Heart left ventricle (tissue), 16 donors: ENCODE data around the gene NPBWR2. TPM values are rescaled to one million over a fixed set of nuclear protein-coding genes. Genes with fewer than 3 reads are reported as not detected.

Experiments
- ATAC-seq, 4 donors: fragments of 200-7000 bp; cut with Tn5 transposase; one replicate each; pipeline ENCODE4 v1.9.1; 2020 to 2022; ENCODE audit warnings: moderate library complexity in 4 of 4, mild to moderate bottlenecking in 3 of 4, moderate number of reproducible peaks in 1 of 4
- DNase-seq, 5 donors: peaks; one replicate each; pipeline ENCODE4 v3.0.0-alpha.2; 2020
- H3K27ac ChIP-seq, 12 donors: fragments of 200-600 bp; sonication (generic) in 4 of 12; one replicate each; pipeline versions ENCODE4 v1.5.0 to v1.8.0; 2016 to 2022; ENCODE audit warnings: mild to moderate bottlenecking in 2 of 12
- H3K27me3 ChIP-seq, 9 donors: fragments of 200-600 bp; sonication (generic) in 2 of 9; one replicate each; pipeline versions ENCODE4 v1.5.1 to v1.8.0; 2016 to 2022; ENCODE audit warnings: mild to moderate bottlenecking in 3 of 9
- H3K36me3 ChIP-seq, 9 donors: fragments of 200-600 bp; sonication (generic) in 2 of 9; one replicate each; pipeline versions ENCODE4 v1.5.0 to v1.8.0; 2018 to 2022; ENCODE audit warnings: mild to moderate bottlenecking in 2 of 9
- H3K4me1 ChIP-seq, 12 donors: fragments of 200-600 bp; sonication (generic) in 4 of 12; one replicate each; pipeline versions ENCODE4 v1.5.0 to v1.8.0; 2016 to 2022; ENCODE audit warnings: mild to moderate bottlenecking in 3 of 12
- H3K4me3 ChIP-seq, 12 donors: fragments of 200-600 bp; sonication (generic) in 4 of 12; one replicate each; pipeline versions ENCODE4 v1.5.0 to v1.8.0; 2017 to 2022; ENCODE audit warnings: mild to moderate bottlenecking in 9 of 12, moderate library complexity in 4 of 12
- H3K9me3 ChIP-seq, 12 donors: fragments of 200-600 bp; sonication (generic) in 4 of 12; one replicate each; pipeline versions ENCODE4 v1.5.0 to v1.8.0; 2016 to 2022; ENCODE audit warnings: mild to moderate bottlenecking in 1 of 12
- CTCF ChIP-seq, 12 donors: fragments of 200-600 bp; sonication (generic) in 4 of 12; IDR thresholded peaks; one replicate each; pipeline versions ENCODE4 v1.5.0 to v1.8.0; 2018 to 2022; ENCODE audit warnings: antibody characterized with exemption in 12 of 12, mild to moderate bottlenecking in 5 of 12
- POLR2A ChIP-seq, 2 donors: fragments of 450-650 bp; IDR thresholded peaks; one replicate each; pipeline ENCODE4 v1.6.1; 2017; ENCODE audit warnings: antibody characterized with exemption in 2 of 2, mild to moderate bottlenecking in 2 of 2, moderate library complexity in 2 of 2
- WGBS, 4 donors: extraction: QIAGEN DNeasy Blood & Tissue Kit in 2 of 4; methylation state at CpG; one replicate each; pipeline versions ENCODE4 v1.1.5 to v1.1.7; 2013 to 2018; 5-methylcytosine and 5-hydroxymethylcytosine counted together
- intact Hi-C, 10 donors: fragments of 100-400 bp; cut with DNase I; formaldehyde crosslinking; loops; one replicate each; pipeline versions ENCODE4 v1.11.1 to v1.14.2; 2022
- polyA plus RNA-seq, 2 donors: library from polyadenylated mRNA; stranded (reverse); fragments of 200-250 nt; gene quantifications; one replicate each; pipeline ENCODE4 v1.2.3, GENCODE V29; 2013
- total RNA-seq, 9 donors: library from RNA; depleted of rRNA in 2 of 9; stranded (reverse); fragments of >200 nt in 2 of 9; fragmentation: NEBNext Ultra II Directional in 3 of 9; extraction: Animal tissue kit (Norgen Biotek cat#: 25700) in 3 of 9; gene quantifications; one replicate each; pipeline versions ENCODE4 v1.1.0 to v1.2.4, GENCODE V29; 2016 to 2023
- donor health status: ischemic (EF 13 %, LVEDD 7.1; RV severe dilation, severe dysfunction).
- donor health status: healthy with polysubstance abuse.
- donor health status: DM: no; HTN: yes; CAD: no.
- donor health status: DM: no; HTN: no; CAD: no.
- donor health status: ischemic (EF 25% LVEDD 6.9; RV normal size, moderate dysfunction).
- donor health status: ischemic (EF 25% LVEDD 5.7; RV mildly dilated, moderate dysfunction).
- donor health status: healthy.
- donor health status: DM: yes; HTN: yes; CAD: no.
- donor health status: ischemic (EF 35%, LVEDD 5.7; RV mildly dilated, moderate dysfunction).
- donor health status: nonischemic (EF 11% LVEDD 7.7; RV severe dilation, severe dysfunction).
- donor health status: DM: yes; HTN: yes; CAD: no.
- donor health status: PGD.
- donor health status: ischemic (EF 29% LVEDD 5.4; RV normal size, mild dysfunction).
- donor health status: nonischemic (EF 23%, LVEDD 6.1; RV moderate dilation, normal function).

The NPBWR2 gene
- total and polyA plus RNA-seq, 11 donors, result not detected

- Histone ChIP-seq H3K36me3 (no peaks in the 10 kb centered on the region), H3K4me3 (no peak overlapping the region), H3K9me3 (peaks cover 0 to 10% (median 0%) of the 10 kb centered on the region in 12 donors), H3K27ac (no peak overlapping the region), H3K27me3 (peaks cover 0 to 27% (median 0%) of the 10 kb centered on the region in 9 donors), H3K4me1 (no peaks in the 10 kb centered on the region)
- ATAC-seq (no peak), DNase-seq (peak in 2 of 5 donors; percentile 9 to 17)
- WGBS, 4 donors, result 84 to 91% (median 86%) methylated on average over 5 to 7 of the region's 7 CpGs
- TF ChIP-seq CTCF (IDR thresholded peaks at IDR 0.05) (no peak), POLR2A (IDR thresholded peaks at IDR 0.05) (no peak)
- intact Hi-C loops, result no loop called here
These were observed 41.8 kb upstream of the NPBWR2 start for GRCh38 chr20:64149141-64149540.

- TF ChIP-seq CTCF (IDR thresholded peaks at IDR 0.05) (no peak), POLR2A (IDR thresholded peaks at IDR 0.05) (no peak)
These were observed 41.2 kb upstream of the NPBWR2 start for GRCh38 chr20:64148581-64148980.

GRCh38 chr20:64146936-64147477, 39.6 kb upstream of the NPBWR2 start:
- Histone ChIP-seq H3K4me1 (no peaks in the 10 kb centered on the region), H3K4me3 (no peak overlapping the region), H3K9me3 (peaks cover 0 to 10% (median 0%) of the 10 kb centered on the region in 12 donors), H3K27ac (no peak overlapping the region), H3K36me3 (no peaks in the 10 kb centered on the region), H3K27me3 (peaks cover 0 to 27% (median 0%) of the 10 kb centered on the region in 9 donors)
- no peak for TF ChIP-seq POLR2A (IDR thresholded peaks at IDR 0.05)
- TF ChIP-seq CTCF (IDR thresholded peaks at IDR 0.05), result no peak
- 73 to 79% (median 76%) methylated on average over 11 to 12 of the region's 12 CpGs for WGBS, 4 donors
- ATAC-seq (no peak), DNase-seq (peak in 2 of 5 donors; percentile 6 to 10)
- intact Hi-C loops, result no loop called here

More at GRCh38 chr20:64148581-64148980, 41.2 kb upstream of the NPBWR2 start:
- H3K27me3 ChIP-seq, result peaks cover 0 to 27% (median 0%) of the 10 kb centered on the region in 9 donors
- H3K27ac ChIP-seq, result no peak overlapping the region
- no peak overlapping the region for H3K4me3 ChIP-seq
- peaks cover 0 to 10% (median 0%) of the 10 kb centered on the region in 12 donors for H3K9me3 ChIP-seq
- 77 to 83% (median 79%) methylated on average over 5 of the region's 5 CpGs for WGBS, 4 donors
- H3K4me1 ChIP-seq, result no peaks in the 10 kb centered on the region
- intact Hi-C loops, result no loop called here
- DNase-seq (peak in 2 of 5 donors; percentile 1 to 10), ATAC-seq (no peak)
- no peaks in the 10 kb centered on the region for H3K36me3 ChIP-seq

GRCh38 chr20:64146301-64146935, 39.1 kb upstream of the NPBWR2 start:
- Histone ChIP-seq H3K27ac (no peak overlapping the region), H3K9me3 (peaks cover 0 to 10% (median 0%) of the 10 kb centered on the region in 12 donors), H3K27me3 (peaks cover 0 to 27% (median 0%) of the 10 kb centered on the region in 9 donors), H3K36me3 (no peaks in the 10 kb centered on the region), H3K4me1 (no peaks in the 10 kb centered on the region), H3K4me3 (no peak overlapping the region)
- peak in 2 of 5 donors; percentile 10 to 35 for DNase-seq
- TF ChIP-seq POLR2A (IDR thresholded peaks at IDR 0.05), result no peak
- TF ChIP-seq CTCF (IDR thresholded peaks at IDR 0.05), result no peak
- intact Hi-C loops, result no loop called here
- ATAC-seq, result no peak
- WGBS, 4 donors, result 76 to 85% (median 80%) methylated on average over 6 to 7 of the region's 7 CpGs
